ENCODE results near the gene PTPN1.
"Not testable (repeated sequence)": the region's sequence is repeated elsewhere in the genome, so short reads cannot be mapped to it uniquely, and the experiment has no call there.

The PTPN1 gene

DNA sequence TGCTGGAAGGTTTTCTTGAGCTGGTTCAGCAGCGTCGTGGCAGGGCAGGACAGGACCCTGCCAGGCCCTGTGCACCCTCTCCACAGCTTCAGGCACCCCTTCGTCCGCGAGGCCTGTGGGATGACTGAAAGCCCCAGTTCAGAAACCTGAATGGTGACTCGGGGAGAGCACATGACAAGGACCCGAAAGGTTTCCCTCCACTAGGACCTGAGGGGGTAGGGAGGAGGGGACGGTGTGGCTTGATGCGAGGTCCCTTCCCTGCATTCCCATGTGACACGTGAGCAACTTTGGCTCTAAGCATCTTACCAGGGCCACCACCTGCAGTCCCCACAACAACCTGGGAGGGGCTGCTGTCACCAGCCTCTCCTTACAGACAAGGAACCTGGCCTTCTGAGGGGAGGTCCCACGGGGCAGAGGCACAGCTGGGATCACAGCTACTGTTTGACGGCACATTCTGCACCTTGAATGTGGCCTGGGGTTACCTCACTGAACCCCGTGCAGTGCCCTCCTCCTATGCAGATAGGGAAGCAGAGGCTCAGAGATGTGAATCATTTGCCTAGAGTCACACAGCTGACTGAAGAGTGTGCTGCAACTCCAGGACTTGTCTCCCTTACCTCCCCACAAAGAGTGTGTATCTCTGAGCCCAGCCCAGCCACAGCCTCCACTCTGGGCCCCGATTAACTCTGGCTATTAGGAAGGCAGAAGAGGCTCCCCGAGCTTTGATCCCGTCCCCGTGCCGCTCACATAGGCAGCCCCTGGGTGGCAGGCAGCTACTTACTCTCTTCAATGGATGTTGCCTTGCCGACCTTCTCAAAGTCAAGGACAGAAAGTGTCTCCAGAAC lies 84.6 kb downstream of the PTPN1 start:
- no peak for DNase-seq

DNA sequence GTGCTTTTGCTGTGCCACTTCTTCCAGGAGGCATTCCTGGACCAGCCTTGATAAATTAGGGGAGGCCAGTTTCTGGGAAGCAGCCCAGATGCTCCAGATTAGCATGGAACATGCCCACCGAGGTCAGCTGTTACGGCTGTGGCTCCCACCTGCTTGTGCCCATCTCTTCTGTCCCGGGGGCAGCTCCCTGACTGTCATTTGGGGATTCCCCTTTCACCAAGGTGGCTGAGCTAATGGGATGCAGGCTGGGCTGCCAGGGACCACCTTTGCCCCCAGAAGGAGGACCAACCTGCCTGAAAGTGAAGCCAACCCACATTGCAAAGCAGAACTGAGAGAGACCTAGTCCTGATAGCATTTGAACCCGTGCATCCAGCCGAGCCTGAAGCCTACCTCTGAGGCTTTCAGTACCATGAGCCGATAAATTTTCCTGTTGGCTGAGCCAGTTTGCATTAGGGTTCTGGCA lies 85.3 kb downstream of the PTPN1 start:
- no peak for DNase-seq

DNA sequence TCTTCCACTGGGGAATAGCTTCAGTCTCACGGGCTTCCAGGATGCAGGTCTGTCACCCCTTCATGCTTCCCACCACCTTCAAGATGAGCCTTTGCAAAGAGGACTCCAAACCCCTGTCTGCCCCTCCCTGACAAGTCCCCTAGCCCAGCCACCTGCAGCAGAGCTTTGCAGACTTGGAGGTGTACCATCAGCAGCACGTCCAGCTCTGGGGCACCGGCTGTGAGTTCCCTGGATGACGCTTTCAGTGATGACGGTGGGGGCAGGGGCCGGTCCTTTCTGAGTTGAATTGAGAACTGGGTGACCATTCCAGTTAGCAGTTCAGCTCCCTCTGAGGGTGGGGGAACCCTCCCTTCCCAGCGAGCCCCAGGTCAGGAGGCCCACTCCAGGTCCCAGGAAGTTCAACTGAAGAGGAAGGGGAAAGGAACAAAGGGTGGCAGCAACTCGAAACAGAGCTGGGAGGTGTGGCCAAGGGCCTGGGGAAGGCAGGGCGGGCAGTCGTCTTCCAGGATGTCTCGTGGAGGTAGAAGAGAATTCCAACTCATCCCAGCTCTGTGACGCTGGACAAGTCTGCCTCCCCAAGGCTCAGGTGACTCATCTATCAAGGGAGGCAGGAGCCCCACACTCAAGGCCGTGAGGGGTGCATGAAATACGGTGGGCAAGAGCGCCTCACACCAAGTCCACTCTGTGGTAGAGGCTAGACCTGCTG lies 86.0 kb downstream of the PTPN1 start:
- no peak for DNase-seq

DNA sequence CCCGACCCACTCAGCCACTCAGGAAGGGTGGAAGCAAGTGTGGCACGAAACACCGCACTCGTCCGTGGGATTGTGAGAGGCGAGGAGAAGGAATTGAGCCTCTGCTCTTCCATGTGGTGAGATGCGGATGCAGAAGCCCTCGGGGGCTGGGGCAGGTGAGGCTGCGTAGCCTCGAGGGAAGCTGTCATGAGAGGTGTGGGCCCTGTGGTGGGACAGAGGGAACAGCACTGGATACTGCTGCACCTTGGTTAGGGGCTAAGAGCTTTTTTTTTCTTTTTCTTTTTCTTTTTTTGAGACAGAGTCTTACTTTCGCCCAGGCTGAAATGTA lies 86.5 kb downstream of the PTPN1 start:
- DNase-seq, result no peak

DNA sequence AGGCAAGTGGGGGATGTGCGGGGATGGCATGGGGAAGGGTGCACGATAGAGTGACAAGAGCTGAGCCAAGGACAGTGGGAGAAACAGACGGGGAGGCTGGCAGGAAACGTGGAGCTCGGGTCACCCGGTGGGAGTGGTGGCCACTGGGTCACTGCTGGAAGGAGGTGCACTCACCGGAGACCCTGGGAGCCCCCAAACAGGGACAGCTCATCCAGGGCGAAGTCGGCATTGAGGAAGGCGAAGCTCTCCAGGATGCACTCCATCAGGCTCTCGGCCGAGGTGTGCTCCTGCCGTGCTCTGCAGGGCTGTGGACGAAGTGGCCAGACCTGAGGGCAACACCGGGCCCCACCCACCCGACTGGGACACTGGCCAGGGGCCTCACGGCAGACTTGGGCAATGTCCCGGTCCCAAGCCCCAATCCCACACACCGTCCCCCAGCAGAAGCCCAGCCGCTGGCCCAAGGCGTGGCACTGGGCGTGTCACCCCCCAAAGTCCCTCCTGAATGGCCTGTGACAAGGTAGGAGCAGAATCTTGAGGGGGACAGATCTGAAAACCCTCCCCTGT lies 87.3 kb downstream of the PTPN1 start:
- DNase-seq, result no peak

DNA sequence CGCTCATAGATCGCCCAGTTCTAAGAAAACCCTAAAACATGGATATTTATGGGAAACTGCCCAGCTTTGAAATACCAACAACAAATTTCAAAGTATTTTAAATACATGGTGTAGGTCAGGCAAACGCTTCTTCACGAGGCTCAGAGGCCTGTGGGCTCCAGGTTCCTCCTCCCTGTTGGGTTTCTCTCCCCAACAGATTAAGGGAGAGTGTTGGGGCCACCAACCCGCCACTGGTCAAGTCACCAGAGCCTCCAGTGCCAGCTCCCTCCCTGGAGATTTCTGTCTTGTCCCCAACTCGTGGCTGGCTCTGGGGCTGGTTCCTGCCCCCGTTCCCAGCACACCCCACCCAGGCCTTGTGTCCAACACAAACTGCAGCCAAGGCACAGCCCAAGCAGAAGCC lies 87.9 kb downstream of the PTPN1 start:
- DNase-seq, result no peak

DNA sequence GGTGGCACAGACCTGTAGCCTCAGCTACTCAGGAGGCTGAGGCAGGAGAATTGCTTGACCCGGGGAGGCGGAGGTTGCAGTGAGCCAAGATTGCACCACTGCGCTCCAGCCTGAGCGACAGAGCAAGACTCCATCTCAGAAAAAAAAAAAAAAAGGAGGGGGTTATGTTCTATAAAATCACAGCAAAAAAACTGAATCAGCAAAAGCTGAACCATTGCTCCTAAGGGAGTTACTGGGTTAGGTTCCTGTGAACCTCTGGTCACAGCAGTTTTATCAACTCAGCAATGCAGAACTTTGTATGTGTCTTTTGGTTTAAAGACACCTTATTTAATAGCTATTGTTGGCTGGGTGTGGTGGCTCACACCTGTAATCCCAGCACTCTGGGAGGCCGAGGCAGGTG lies 88.6 kb downstream of the PTPN1 start:
- DNase-seq, result not testable (repeated sequence)

DNA sequence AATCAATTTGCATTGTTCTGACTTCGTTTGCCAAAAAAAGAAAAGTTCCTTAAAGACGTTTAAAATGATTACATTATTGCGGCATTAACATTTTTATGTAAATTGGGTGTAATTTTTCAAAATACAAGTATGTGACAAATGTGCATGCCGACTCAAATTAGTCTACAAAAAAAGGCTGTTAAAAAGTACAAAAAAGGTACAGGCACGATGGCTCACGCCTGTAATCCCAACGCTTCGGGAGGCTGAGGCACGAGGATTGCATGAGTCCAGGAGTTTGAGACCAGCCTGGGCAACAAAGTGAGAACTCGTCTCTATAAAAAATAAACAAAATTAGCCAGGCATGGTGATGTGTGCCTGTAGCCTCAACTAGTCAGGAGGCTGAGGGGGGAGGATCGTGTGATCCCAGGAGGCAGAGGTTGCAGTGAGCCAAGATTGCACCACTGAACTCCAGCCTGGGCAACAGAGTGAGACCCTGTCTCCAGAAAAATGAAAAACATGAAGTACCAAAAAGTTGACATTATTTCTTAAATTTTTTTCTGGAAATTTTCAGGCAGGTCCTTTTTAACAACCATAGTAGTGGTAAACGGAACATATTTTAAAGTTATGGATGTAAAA lies 90.2 kb downstream of the PTPN1 start:
- DNase-seq, result no peak

DNA sequence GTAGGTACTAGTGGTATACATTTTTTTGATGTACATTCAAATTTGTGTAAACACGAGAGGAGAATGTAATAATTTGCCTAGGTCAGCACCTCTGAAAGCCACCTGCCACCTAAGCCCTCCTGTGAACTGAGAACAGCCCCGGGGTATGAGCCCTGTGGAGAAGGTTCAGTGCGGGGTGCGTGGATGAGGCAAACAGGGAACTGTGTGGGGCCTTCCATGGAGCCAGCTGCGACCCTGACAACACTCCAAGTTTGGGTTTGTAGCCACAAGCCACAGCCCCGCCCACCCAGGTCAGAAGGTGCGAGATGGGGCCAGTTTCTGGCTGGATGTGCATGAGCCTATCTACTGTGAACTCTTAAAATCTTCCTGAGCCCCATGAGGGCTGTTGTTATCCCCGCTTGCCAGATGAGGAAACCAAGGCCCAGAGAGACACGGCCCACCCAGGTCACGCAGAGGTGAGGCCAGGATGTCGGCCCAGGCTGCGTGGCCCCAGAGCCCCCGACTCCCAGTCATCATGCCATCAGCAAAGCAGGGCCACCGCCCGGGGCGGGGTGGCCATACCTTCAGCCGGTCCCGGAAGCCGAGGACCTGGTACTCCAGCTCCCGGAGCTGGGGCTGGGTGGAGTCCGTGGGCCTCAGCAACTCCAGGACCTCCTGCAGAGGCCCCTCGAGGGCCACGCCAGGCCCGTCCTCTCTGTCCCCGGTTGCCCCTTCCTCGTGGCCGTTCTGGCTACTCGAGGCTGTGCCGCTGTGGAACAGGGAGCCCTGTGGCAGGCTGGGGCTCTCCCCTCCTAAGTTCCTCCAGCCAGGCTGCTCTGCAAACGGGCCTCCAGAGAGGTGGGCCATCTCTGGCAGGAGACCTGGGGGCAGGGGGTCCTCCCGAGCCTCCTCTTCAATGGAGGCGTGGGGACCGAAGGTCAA lies 91.6 kb downstream of the PTPN1 start:
- no peak for DNase-seq

DNA sequence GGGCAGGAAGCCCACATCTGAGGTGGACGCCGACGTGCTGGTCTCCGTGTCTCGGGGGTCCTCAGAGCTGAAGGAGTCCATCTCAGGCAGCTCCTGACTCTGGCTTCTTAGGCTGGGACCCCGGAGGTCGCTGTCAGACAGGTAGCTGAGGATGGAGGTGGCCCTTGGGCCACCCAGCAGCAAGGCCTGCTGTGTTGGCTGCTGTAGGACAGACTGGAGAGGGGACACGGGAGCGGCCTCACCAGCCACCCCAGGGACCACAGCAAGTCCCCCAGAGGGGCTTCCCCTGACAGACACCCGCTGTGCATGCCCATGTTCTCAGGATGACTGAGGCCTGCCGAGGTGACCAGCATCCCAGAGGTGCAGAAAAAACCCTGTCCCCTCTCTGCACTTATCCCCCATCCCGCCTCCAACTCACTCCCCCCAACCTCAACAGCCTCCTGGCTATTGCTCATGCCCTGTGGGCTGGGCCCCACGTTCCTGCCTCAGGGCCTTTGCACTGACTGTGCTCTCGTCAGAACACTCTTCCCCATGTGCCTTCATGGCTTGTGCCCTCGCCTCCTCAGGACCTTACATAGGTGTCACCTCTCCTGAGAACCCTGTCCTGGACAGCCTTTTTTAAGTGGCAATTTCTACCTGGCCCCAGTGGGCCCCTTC lies 92.4 kb downstream of the PTPN1 start:
- DNase-seq, result no peak

DNA sequence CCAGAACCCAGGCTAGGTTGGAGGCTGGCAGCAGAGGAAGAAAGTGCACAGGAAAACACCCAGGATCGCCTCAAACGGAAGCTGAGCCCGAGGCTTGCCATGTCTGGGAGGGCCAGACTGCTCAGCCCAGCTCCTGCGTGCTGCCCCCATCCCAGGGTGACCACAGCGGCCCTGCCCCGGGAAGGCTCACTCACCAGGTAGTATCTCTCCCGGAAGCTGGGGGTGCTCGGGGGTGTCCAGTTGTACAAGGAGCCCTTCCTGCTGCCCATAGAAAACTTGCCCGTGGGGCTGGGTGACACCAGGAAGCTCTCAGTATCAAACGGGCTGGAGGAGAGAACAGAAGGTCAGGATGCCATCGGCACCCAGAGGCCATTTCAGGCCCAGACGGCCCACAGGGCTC lies 94.3 kb downstream of the PTPN1 start:
- no peak for DNase-seq

DNA sequence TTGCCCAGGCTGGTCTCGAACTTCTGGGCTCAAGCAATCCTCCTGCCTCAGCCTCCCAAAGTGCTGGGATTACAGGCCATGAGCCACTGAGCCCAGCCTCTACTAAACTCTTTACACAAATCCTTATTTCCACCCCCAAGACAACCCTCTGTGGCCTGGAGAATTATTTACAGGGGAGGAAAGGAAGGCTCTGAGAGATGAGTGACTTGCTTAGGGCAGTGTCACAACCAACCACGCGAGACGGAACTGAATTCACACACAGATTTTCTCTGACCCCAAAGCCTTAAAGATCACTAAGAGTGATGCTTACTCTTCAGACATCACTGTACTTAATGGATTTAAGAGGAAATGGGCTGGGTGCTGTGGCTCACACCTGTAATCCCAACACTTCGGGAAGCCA lies 95.0 kb downstream of the PTPN1 start:
- no peak for DNase-seq

DNA sequence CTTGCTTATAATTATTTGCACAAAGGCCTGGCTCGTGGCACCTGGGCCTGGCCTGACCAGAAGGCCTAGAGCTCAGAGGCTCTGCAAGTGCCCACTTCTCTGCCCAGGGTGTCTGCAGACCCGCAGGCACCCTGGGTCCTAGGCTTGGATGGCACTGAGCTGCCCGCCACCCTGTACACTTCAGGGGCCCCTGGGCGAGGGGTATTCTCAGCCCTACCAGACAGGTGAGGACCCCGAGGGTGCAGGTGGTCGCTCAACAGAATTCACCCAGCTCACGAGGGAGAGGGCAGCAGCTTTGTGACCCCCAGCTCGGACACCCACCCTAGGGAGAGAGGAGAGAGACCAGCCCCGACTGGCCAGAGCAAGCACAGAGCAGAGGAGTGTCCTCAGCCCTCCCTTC lies 97.3 kb downstream of the PTPN1 start:
- no peak for DNase-seq

DNA sequence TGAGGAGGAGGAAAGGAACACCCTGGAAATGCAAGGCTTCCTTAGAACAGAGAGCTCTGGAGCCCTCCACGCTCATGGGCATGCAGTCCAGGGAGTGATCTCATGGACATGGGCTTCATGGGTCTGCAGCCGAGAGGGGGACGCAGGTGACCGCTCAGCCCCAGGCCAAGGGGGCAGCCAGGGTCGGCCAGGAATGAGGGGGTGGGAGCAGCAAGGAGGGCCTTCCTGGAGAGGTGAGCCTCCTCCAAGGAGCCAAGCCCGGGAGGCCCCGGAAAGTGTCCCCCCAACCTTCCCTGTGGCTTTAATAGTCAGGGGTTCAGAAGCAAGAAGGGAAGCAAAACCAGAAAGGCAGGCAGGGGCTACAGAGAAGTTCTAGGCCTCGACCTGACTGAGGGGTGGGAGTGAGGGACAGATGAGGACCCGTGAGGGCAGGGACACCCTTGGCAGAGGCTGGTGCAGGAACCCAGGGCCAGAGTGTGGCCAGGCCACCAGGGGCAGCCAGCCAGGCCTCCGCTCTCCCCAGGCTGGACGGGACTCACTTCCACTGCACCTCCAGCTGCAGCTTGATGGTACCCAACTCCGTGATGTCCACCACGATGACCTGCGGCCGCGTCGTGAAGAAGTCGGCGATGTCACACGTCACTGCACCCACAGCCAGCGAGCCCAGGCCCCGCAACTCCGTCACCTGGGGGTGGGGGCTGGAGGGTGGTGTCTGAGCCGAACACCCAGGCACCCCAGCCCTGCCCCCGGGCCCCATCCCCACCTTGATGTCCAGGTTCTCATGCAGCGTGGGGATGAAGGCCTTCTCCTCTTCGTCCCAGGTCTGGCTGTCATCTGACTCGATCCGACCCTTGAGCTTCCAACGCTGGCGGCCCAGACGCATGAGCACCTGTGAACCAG lies 97.9 kb downstream of the PTPN1 start:
- DNase-seq, result no peak

DNA sequence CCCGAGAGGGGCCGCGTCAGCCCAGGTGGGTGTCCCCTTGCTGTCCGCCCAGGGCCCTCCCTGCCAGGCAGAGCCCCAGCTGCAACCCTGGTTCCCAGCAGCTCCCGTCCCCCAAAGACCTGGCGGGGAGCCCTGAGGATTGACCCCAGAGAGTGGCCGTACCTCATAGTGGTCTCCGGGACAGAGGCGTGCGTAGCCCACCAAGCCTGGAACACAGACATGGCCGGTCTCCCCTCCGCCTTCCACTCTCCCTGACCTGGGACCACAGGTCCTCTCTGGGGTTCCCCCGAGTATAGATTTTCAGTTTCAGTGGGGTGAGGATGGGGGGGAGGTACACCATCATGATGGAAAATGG lies 98.5 kb downstream of the PTPN1 start:
- no peak for DNase-seq

DNA sequence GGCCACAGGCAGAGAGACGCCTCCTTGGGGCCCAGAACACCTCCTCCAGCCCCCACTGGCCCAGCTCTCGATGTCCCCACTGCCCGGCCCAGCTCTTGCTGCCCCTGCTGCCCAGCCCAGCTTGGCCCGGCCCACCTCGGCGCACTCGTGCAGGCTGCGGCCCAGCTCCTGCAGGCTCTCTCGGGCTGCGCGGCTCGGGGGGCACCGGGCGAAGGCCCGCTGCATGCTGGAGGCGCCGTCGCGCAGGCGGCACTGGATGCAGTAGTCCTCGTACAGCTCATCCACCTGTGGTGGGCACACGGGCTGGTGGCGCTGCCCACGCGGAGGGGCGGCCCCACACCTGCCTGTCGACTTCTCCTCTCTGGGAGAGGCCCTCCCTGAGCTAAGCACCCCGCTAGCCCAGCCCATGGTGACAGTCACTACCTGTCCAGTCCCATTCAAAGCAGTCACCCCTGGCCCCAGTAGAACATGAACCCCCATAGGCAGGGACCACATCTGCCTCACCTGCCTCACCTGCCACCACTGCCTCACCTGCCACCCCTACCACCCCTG lies 99.3 kb downstream of the PTPN1 start:
- DNase-seq, result no peak

DNA sequence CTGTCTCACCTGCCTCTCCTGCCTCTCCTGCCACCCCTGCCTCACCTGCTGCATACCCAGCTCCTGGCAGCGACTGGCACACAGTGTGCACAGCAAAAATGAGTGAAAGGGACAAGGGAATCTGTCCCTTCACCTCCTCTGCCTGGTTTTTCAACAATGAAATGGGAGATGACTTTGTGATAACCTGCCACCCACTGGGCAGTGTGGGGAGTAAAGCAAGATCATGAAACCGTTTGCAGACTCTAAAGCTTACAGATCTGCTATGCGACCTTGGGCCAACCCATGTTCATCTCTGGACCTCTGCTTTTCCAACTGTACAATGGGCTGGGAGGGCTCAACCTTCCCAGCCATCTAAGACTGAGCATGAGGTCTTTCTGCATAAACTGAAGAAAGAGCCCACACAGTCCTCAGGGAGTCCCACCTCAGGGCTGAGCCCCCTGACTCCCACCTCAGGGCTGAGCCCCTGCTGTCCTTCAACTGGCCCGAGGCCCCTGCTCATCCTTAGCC lies 100.1 kb downstream of the PTPN1 start:
- DNase-seq, result no peak

DNA sequence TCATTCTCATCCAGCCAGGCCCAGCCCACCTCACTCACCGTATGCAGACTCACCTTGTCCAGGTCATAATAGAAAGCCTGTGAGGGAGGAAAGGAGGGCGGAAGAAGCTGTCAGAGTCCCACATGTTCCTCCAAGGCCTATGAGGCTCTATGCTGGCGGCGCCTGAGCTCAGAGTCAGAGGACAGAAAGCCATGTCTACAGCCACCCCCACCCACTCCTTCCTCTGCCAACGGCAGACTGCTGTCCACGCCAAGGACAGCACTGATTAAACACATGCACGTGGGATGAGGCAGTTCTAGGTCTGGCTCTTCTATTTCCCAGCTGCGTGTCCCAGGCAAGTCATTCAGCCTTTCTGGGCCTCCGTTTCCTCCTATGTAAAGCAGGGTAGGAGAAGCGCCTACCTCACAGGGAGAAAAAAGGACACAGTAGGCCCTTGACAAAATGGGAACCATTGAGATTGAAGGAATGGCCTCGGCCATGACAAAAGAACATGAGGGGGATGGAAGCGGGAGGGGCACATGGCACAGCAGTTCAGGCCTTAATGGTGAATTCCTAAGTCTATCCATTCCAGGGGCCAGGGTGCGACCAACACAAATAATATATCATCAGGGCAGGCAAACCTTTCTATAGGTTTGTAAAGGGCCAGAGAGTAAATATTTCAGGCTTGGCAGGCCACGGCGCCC lies 101.1 kb downstream of the PTPN1 start:
- no peak for DNase-seq

DNA sequence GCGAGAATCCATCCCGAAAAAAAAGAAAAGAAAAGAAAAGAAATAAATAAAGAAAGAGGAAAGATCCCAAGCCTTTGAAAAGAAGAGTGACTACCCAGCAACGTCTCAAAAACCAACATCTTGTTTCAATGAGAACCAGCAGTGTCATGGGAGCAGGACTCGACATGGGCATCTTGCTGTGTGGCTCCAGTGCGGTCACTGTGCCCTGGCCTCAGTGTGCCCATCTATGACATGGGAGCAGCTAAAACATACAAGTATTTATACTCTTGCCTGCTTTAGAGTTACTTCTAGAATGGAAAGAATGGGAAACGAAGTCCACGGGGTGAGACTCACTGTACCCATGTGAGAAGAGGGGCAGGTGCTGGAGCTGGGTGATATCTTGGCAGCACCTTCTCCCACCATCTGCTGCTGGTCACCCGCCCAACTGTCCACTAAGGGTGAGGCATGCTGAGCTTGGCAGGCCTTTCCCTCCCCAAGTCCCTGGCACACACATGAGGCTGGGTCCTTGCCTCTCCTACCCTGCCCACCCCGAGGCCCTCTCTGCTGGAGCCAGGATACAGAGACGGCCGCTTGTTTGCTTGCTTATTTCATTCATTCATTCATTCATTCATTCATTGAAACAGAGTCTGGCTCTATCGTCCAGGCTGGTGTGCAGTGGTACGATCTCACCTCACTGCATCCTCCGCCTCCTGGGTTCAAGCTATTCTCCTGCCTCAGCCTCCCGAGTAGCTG lies 103.4 kb downstream of the PTPN1 start:
- DNase-seq, result no peak
